Left renal cortex interstitium (tissue), 4 donors: Measurements from ENCODE around the gene C10orf67. TPM values are rescaled to one million over a fixed set of nuclear protein-coding genes. Genes with fewer than 3 reads are reported as not detected.
A peak's percentile ranks its signal among the peaks of the same experiment; 100 is the strongest.

ENCODE experiments used
- DNase-seq, 4 donors: peaks; one replicate each; pipeline ENCODE4 v3.0.0-alpha.2; 2013; ENCODE audit warnings: low read depth in 4 of 4, low spot score in 2 of 4, missing footprints in 1 of 4
- polyA plus RNA-seq, 4 donors: library from polyadenylated mRNA; unstranded; fragments of 120-200 nt; gene quantifications; one replicate each; pipeline ENCODE4 v1.2.1, GENCODE V29; 2013; ENCODE audit not compliant: insufficient read length in 4 of 4

The C10orf67 gene
- polyA plus RNA-seq, 4 donors = 1.7 to 2.3 (median 2.0) TPM

GRCh38 chr10:23174977-23175512 is 169.6 kb downstream of the C10orf67 start:
- no peak for DNase-seq

GRCh38 chr10:23174074-23174976 is 170.3 kb downstream of the C10orf67 start:
- no peak for DNase-seq

DNA sequence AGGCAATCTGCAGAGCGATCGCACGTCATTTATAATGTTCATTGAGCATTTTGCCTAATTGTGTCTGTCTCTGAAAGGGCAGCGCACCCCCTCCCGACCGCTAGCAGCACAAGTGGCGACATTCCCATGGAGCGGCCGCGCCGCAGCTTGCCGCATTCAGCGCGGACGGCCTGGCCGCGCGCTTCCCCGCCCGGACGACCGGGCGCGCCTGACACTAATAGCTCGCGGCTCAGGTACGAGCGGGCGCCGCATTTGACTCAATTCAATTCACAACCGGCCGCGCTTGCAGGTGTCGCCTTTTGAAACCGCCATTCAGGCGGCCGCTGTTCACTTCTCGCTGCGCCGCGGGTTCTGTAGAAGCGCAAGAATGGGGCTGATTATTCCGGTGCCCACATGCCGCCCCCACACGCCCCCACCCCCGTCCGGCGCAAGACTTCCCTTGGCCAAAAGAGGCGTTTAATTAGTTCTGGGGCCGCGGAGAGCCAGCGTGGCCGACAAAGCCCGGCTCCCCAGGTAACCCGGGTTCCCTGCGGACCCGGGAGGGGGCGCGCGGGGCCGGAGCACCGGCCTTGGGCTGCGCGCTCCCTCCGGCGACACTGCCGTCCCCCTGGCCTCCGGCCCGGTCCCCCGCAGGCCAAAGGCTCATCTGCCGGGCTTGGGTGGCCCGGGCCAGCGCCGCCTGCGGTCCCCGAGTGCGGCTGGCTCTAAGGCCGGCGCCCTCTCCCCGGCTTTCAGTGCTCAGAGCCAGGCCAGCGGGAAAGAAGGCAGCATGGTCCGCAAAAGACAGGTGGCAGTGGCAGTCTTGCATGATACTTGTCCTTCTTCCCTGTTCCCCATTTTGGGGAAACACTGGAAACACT is 171.2 kb downstream of the C10orf67 start:
- no peak for DNase-seq

DNA sequence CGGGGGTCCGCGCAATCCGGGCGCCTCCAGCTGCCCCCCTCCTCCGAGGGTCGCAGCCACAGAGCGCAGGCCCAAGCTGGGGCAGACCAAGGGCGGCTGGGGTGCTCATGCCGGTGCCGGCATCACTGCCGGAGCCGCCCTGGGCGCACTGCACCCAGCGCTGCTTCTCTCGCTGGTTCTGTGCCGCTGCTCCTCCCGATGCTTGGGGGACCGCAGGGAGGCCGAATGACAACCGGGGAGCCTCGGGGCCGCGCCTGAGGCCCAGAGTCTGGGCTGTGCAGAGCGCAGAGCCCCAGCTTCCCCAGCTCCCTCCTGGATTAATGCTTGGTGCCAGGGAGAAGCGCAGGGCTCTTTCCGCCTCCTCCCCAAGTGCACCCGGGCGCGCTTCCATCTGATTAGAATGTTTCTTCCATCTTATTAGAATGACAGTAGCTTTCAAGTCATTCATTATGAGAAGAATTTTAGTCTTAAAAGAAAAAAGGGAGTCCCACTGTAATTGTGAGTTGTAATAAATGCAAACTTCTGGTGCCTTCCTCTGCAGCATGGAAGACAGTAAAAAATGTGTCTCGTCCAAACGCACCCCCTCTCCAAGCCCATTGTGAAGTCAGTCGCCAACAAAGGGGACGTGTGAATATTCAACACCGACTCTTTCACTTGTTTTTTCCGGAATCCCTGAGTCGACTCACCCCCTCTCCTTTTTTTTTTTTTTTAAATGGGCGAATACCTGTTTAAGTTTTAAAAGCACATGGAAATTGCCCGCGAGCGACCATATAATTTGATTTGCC is 172.0 kb downstream of the C10orf67 start:
- no peak for DNase-seq

GRCh38 chr10:23171232-23171876 is 173.2 kb downstream of the C10orf67 start:
- no peak for DNase-seq

DNA sequence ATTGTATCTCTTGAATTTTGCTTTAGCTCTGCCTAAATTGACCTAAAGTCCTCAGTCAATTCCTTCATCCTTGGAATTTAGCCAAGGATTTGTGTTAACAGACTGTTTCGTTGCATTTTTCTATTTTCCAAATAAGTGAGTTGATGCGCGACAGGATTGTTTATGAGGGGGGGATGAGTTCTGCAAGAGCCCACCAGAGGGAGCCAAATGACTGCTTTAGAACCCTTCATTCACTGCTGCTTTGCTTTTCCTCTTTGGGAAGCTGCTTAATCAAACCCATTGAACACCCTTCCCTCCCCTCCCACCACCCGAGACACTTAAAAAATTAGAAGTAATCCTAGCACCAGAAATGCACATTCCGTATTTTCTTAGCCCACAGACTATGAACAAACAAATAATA is 186.2 kb downstream of the C10orf67 start:
- peak in 1 of 4 donors; percentile 69 for DNase-seq

DNA sequence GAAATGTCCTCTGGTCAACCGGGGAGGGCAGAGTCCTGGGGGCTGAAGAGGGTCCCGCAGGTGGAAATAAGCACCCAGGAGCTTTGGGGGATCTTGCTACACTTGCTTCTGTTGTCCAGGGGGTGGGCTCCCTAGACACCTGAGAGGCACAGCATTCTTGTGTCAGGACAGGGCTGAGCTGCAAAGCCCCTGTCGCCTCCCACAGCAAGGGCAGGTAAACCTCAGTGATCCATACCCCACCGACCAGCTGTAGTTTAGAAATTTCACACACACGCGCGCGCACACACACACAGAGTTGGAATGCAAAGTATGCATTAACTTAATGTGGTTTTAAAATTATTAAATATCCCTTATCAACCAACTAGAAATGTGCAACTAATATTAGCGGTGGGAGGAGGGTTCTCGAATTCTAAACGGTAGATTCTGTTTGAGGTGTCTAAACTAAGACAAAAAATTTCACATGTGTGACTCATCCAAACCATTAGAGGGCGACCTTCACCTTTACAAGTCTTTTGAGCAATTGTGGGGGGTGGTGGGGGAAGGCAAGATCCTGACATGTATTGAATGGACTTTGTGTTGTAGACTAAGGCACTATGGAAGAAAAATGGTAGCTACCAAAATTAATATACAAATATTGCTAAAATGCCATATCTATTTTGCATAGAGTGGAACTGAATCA is 186.8 kb downstream of the C10orf67 start:
- no peak for DNase-seq

GRCh38 chr10:23157239-23157681 is 187.3 kb downstream of the C10orf67 start:
- DNase-seq = no peak

DNA sequence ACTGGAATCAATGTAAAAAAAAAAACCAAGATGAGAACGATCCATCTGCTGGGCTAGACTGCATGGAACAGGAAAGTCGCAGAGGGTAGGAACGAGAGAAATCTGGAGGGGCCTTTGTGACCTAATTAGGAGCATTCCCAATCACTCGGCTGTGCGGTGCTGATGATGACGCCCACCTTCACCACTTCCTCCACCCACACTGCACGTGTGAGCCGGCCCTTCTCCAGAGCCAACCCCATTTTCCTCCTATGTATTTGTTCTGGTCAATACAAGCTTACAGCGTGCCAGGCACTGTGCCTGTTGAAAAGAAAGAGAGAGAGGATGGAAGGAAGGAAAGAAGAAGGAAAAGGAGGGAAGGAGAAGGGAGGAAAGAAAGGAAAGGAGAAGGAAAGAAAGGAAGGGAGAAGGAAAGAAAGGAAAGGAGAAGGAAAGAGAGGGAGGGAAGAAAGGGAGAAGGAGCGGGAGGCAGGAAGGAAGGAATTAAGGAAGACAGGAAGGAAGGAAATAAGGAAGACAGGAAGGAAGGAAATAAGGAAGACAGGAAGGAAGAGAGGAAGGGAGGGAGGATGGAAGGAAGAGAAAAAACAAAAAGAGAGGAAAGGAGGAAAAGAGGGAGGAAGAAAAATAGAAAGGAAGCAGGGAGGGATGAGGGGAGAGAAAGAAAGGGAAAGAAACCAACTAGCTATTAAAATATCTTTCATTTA is 188.0 kb downstream of the C10orf67 start:
- no peak for DNase-seq

DNA sequence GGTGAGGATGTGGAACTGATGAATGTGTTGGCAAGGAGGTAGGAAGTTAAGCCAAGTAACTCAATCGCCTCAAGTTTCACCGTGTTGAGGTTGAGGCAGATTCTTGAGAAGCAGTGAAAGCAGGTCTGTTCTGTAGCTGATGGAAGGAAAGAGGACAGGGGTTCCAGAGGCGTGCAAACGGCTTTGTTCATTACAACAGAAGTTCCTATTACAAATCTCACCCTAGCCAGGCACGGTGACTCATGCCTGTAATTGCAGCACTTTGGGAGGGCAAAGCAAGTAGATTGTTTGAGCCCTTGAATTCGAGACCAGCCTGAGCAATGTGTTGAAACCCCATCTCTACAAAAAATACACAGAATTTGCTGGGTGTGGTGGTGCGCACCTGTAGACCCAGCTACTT is 189.4 kb downstream of the C10orf67 start:
- no peak for DNase-seq

Other genes starting within 250 kb of the C10orf67 start
- 10 to 100 TPM; 42.2 to 52.0 (median 47.2) TPM for gene MSRB2, start 249.2 kb downstream of the C10orf67 start, polyA plus RNA-seq
- gene PTF1A, start 152.5 kb downstream of the C10orf67 start, polyA plus RNA-seq = not detected
- gene OTUD1, start 94.3 kb upstream of the C10orf67 start, polyA plus RNA-seq = 10 to 100 TPM; 24.7 to 25.9 (median 24.9) TPM